Activated T-cell treated with anti-CD3 and anti-CD28 coated beads, Interleukin-2, amount 50 U/mL, for 4 hours (primary cell): ENCODE results near the gene NRG4. TPM values are rescaled to one million over a fixed set of nuclear protein-coding genes. Genes with fewer than 3 reads are reported as not detected.
"Not testable (repeated sequence)": the region's sequence is repeated elsewhere in the genome, so short reads cannot be mapped to it uniquely, and the experiment has no call there.

Experiments used
- ATAC-seq, 2 donors: fragments of 200-7000 bp; cut with Tn5 transposase; one replicate each; pipeline ENCODE4 v1.10.0; 2021
- DNase-seq: peaks from one replicate; pipeline ENCODE4 v3.0.0-alpha.2; 2020
- H3K27me3 Mint-ChIP-seq: one replicate; pipeline ENCODE4 v1.8.0; 2021; ENCODE audit warnings: low read depth, mixed read lengths
- H3K36me3 Mint-ChIP-seq: one replicate; pipeline ENCODE4 v1.8.0; 2022; ENCODE audit warnings: mixed read lengths; ENCODE audit not compliant: insufficient read depth
- H3K4me1 Mint-ChIP-seq: one replicate; pipeline ENCODE4 v1.8.0; 2021; ENCODE audit warnings: low read depth, mixed read lengths
- H3K4me3 Mint-ChIP-seq: one replicate; pipeline ENCODE4 v1.8.0; 2021; ENCODE audit warnings: mild to moderate bottlenecking, moderate library complexity, mixed read lengths
- H3K9me3 Mint-ChIP-seq: one replicate; pipeline ENCODE4 v1.8.0; 2021; ENCODE audit warnings: mixed read lengths
- total RNA-seq, 3 donors: library from RNA; stranded (reverse); gene quantifications; one replicate each; pipeline ENCODE4 v1.2.1, GENCODE V29; 2021

NRG4 gene
- total RNA-seq: under 1 TPM in 2 of 3 donors, not detected in 1; 0.20 to 0.41 TPM

- no peak for DNase-seq
- ATAC-seq: no peak
- Mint-ChIP-seq H3K4me1 (peaks cover 3% of the 10 kb centered on the region), H3K36me3 (no peaks in the 10 kb centered on the region), H3K9me3 (peaks cover 10% of the 10 kb centered on the region), H3K4me3 (no peak within 1 kb of the TSS), H3K27me3 (peaks cover 32% of the 10 kb centered on the region)
Observed at GRCh38 chr15:76011627-76012551, at the start of gene NRG4. TSS of gene NRG4 (minus strand) at chr15:76012424. CDS start at chr15:76011230, 1,194 bp downstream.

- ATAC-seq: no peak
- Mint-ChIP-seq H3K4me1 (peaks cover 47% of the 10 kb centered on the region), H3K4me3 (no peak overlapping the region)
Observed at GRCh38 chr15:76061700-76062099, 49.5 kb upstream of the NRG4 start.

DNA sequence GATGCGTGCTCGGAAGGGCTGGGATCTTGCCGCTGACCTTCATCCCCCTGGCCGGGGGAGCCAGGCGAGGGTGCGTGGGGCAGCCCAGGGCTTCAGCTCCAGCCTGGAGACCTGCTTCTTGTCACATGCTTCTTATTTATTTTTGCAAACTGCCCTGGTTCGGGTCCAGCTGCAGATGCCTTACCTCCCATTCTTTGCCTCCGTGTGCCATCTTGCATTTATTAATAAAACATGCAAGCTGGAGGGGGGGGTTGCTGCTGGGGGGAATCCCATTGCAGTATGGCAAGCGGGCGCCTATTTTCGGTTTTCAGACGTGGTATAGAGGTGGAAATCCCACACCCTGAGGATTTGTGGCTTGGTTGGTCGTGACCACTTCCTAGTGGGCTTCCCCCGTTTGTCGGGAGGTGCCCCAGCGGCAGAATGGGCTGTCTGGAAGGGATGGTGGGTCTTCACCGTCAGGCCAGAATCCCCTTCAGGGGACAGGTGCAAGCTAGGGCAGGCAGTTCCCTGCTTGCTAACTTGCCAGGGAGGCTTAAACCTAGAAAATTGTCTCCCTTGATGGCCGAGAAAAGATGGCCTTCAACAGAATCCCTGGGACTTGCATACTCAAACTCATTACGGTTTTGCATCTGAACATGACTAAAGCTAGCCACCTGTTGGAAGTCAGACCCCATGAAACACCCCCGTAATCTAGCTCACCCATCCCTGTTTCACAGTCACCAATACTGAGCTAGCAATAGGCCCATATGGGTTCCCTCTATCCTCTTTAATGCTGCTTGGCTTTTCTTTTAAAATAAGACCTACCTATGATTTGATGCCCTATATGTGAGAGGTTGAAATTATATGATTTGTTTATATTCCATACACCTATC, 48.1 kb upstream of the NRG4 start:
- DNase-seq (peak; percentile 11), ATAC-seq (peak; percentile 56 to 67)
- H3K4me1 Mint-ChIP-seq: peaks cover 41% of the 10 kb centered on the region
- no peaks in the 10 kb centered on the region for H3K36me3 Mint-ChIP-seq
- peaks cover 56% of the 10 kb centered on the region for H3K27me3 Mint-ChIP-seq
- peak overlapping the region; percentile 70 for H3K4me3 Mint-ChIP-seq
- H3K9me3 Mint-ChIP-seq: no peaks in the 10 kb centered on the region

More at GRCh38 chr15:76061700-76062099, 49.5 kb upstream of the NRG4 start:
- no peak for DNase-seq
- Mint-ChIP-seq H3K27me3 (peaks cover 56% of the 10 kb centered on the region), H3K36me3 (no peaks in the 10 kb centered on the region), H3K9me3 (no peaks in the 10 kb centered on the region)

- ATAC-seq (peak; percentile 36 to 41), DNase-seq (no peak)
- H3K4me1 Mint-ChIP-seq: peaks cover 35% of the 10 kb centered on the region
- peak within 1 kb of the TSS; percentile 70 for H3K4me3 Mint-ChIP-seq
- no peaks in the 10 kb centered on the region for H3K36me3 Mint-ChIP-seq
- peaks cover 56% of the 10 kb centered on the region for H3K27me3 Mint-ChIP-seq
- no peaks in the 10 kb centered on the region for H3K9me3 Mint-ChIP-seq
Observed at GRCh38 chr15:76059320-76060117, 47.3 kb upstream of the NRG4 start, which contains the start of gene TMEM266. TSS of gene TMEM266 (plus strand) at chr15:76059985. CDS start at chr15:76134264, 74,279 bp downstream.

DNA sequence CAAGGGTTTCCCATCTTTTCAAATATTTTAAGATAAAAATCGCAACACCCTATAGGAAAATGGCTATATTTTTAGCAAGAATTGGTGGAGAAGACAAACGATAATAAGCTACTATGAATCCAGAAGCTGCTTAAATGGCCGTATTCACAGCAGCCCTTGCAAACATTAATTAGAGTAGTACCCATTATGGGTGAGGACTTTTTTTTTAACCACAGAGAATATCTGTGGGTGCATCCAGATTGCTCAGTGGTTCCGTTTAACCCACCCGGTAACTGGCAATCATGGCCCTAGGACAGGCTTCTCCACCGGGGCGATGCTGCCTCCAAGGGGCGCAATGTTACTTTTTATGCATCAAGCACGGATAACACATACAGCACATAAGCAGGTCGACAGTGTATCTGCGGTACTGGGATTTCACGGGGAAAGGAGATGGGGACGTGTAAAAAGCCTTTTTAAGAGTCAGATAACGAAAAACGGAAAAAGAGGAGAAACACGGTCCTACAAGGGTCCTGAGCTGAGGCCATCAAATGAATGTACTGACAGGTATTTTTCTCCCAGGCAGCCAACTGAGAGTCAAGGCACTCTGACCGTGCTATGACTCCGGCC, 46.6 kb upstream of the NRG4 start:
- DNase-seq (no peak), ATAC-seq (peak; percentile 16 to 22)
- peaks cover 60% of the 10 kb centered on the region for H3K27me3 Mint-ChIP-seq
- peaks cover 35% of the 10 kb centered on the region for H3K4me1 Mint-ChIP-seq
- no peaks in the 10 kb centered on the region for H3K9me3 Mint-ChIP-seq
- H3K4me3 Mint-ChIP-seq: peak overlapping the region; percentile 60
- no peaks in the 10 kb centered on the region for H3K36me3 Mint-ChIP-seq

- DNase-seq (peak; percentile 21), ATAC-seq (peak in 1 of 2 donors; percentile 11)
- peaks cover 34% of the 10 kb centered on the region for H3K4me1 Mint-ChIP-seq
- H3K9me3 Mint-ChIP-seq: no peaks in the 10 kb centered on the region
- H3K36me3 Mint-ChIP-seq: no peaks in the 10 kb centered on the region
- H3K4me3 Mint-ChIP-seq: peak overlapping the region; percentile 8
- H3K27me3 Mint-ChIP-seq: peaks cover 50% of the 10 kb centered on the region
Observed at GRCh38 chr15:76057332-76058000, 45.2 kb upstream of the NRG4 start.

DNA sequence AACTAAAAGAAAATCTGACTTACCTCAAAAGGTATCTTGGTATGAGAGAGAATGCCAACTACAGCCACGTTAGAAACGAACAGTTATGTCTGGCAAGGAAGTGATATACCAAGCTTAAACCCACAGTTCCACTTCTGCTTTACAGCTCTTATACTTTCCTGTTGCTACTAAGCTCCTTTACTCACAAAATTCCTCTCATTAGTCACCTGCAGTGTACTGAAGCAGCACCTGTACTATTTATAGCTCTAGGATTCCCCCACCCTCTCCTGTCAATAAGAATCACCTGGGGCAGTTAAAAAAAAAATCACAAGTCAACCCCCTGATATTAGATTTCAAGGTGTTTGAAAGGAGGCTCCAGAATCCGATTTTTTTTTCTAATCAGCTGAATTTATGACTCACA, 44.7 kb upstream of the NRG4 start:
- Mint-ChIP-seq H3K27me3 (peaks cover 47% of the 10 kb centered on the region), H3K4me3 (no peak overlapping the region), H3K9me3 (no peaks in the 10 kb centered on the region), H3K4me1 (peaks cover 31% of the 10 kb centered on the region), H3K36me3 (no peaks in the 10 kb centered on the region)
- ATAC-seq (peak; percentile 20 to 41), DNase-seq (no peak)

DNA sequence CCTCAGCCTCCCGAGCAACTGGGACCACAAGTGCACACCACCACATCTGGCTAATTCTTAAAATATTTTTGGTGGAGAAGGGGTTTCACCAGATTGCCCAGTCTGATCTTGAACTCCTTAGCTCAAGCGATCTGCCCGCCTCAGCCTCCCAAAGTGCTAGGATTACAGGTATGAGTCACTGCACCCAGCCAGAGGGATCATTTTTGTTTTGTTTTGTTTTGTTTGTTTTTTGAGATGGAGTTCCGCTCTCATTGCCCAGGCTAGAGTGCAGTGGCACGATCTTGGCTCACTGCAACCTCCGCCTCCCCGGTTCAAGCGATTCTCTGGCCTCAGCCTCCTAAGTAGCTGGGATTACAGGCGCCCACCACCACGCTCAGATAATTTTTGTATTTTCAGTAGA, 42.0 kb upstream of the NRG4 start:
- H3K4me3 Mint-ChIP-seq, H3K36me3 Mint-ChIP-seq, H3K9me3 Mint-ChIP-seq, ATAC-seq, DNase-seq: not testable (repeated sequence)
- Mint-ChIP-seq H3K27me3 (peaks cover 26% of the 10 kb centered on the region), H3K4me1 (peaks cover 19% of the 10 kb centered on the region)

DNA sequence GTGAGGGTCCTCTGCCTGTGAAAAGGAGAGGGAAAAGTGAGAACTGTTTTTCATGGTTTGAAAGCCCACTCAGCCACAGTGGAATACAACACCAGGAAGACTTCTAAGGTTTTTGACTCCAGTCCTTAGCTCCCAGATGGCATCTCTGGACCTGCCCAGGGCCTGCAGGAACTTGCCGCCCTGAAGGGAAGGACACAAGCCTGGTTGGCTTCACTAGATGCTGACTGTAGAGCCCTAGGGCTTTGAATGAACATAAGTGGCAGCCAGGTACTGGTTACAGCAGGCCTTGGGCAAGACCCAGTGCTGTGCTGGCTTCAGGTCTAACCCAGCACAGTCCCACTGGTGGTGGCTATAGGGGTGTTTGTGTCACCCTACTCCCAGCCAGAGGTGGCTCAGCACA, 26.3 kb upstream of the NRG4 start:
- Mint-ChIP-seq H3K4me1 (no peaks in the 10 kb centered on the region), H3K27me3 (peaks cover 25% of the 10 kb centered on the region), H3K36me3 (peaks cover under 1% of the 10 kb centered on the region), H3K9me3 (peaks cover 34% of the 10 kb centered on the region), H3K4me3 (no peak overlapping the region)
- ATAC-seq (no peak), DNase-seq (no peak)

- Mint-ChIP-seq H3K36me3 (no peaks in the 10 kb centered on the region), H3K4me3 (no peak overlapping the region), H3K4me1 (no peaks in the 10 kb centered on the region), H3K27me3 (peaks cover 12% of the 10 kb centered on the region), H3K9me3 (peaks cover 13% of the 10 kb centered on the region)
- no peak for DNase-seq
- no peak for ATAC-seq
Observed at GRCh38 chr15:76035593-76035992, 23.4 kb upstream of the NRG4 start.

DNA sequence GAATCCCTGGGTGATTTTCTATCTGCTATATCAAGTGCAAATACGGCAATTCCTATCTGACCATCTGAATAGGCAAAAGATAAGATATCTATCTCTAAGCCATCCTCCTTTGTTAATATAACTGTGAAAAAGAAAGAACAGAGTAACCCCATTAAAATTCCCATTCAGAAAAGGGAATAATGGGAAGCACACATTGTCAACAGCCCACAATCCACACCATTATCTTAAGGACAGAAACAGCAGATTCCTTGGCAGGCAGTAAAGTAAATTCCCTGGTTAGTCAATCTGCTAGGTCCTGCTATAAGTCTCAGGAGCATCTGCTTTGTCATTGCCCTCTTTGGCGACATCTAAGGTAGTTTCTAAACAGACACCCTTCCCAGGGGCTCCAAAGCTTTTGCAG, 21.9 kb upstream of the NRG4 start:
- no peak for DNase-seq
- Mint-ChIP-seq H3K4me1 (no peaks in the 10 kb centered on the region), H3K27me3 (peaks cover 8% of the 10 kb centered on the region)

GRCh38 chr15:76033438-76033837, 21.2 kb upstream of the NRG4 start:
- Mint-ChIP-seq H3K4me3 (no peak overlapping the region), H3K36me3 (no peaks in the 10 kb centered on the region)
- no peak for ATAC-seq

More for the DNA sequence above, 21.9 kb upstream of the NRG4 start:
- Mint-ChIP-seq H3K36me3 (no peaks in the 10 kb centered on the region), H3K9me3 (peaks cover 5% of the 10 kb centered on the region), H3K4me3 (no peak overlapping the region)
- ATAC-seq: no peak

DNA sequence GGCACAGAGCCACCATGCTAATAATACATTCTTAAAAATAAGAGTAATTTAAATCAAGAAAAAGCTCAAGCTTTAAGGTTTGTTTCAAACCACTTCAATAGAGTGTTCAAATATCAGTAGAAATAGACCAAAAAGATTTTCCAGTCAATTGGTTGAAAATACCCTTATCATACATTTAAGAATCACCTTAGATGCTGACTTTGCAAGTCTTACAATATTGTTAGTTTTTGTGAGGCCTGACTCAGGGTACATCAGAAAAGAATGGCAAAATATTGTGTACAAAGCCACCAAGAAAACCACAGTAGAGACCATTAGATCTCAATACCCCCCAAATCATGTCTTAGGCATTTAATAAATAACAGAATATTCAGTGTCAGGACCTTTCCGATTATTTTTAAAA, 19.8 kb upstream of the NRG4 start:
- H3K27me3 Mint-ChIP-seq: peaks cover 3% of the 10 kb centered on the region
- no peaks in the 10 kb centered on the region for H3K4me1 Mint-ChIP-seq
- peaks cover 3% of the 10 kb centered on the region for H3K9me3 Mint-ChIP-seq
- H3K4me3 Mint-ChIP-seq: no peak overlapping the region
- DNase-seq: no peak
- ATAC-seq: no peak
- H3K36me3 Mint-ChIP-seq: no peaks in the 10 kb centered on the region

More at GRCh38 chr15:76033438-76033837, 21.2 kb upstream of the NRG4 start:
- Mint-ChIP-seq H3K27me3 (peaks cover 3% of the 10 kb centered on the region), H3K4me1 (no peaks in the 10 kb centered on the region), H3K9me3 (peaks cover 3% of the 10 kb centered on the region)
- DNase-seq: no peak
